Stimulated activated CD8-positive, alpha-beta memory T cell treated with anti-CD3 and anti-CD28 coated beads, Interleukin-12 subunit alpha, Interleukin-12 subunit beta, amount 100 ng/mL, for 4 hours (primary cell): ENCODE measurements around the gene DNAJC5.

ENCODE experiments used
- DNase-seq: peaks from one replicate; pipeline ENCODE4 v3.0.0-alpha.2; 2020; ENCODE audit warnings: low read depth

The DNAJC5 gene

GRCh38 chr20:63980806-63981728, 86.1 kb downstream of the DNAJC5 start, which contains the start of gene PRPF6:
TSS of gene PRPF6 (plus strand) at chr20:63981132. CDS start at chr20:63981246, 114 bp downstream.
- peak; percentile 88 for DNase-seq

- DNase-seq = no peak
Observed at GRCh38 chr20:63982937-63983336, 88.0 kb downstream of the DNAJC5 start.
